Frontal cortex (tissue), 1 donor: ENCODE results near the gene CCKAR. TPM values are rescaled to one million over a fixed set of nuclear protein-coding genes. Genes with fewer than 3 reads are reported as not detected.

Experiments used
- total RNA-seq: library from RNA; depleted of rRNA; stranded (reverse); fragments of >200 nt; gene quantifications from one replicate; pipeline ENCODE4 v1.2.3, GENCODE V29; 2014

The CCKAR gene
- total RNA-seq, 1 donor from 2014 or later = not detected

Other genes with a start within 250 kb of the CCKAR start
- gene RBPJ, start 169.5 kb downstream of the CCKAR start, total RNA-seq = 77.0 TPM
- gene TBC1D19, start 93.6 kb upstream of the CCKAR start, total RNA-seq = 111 TPM